ENCODE measurements around the gene CDCA4.
A peak's percentile ranks its signal among the peaks of the same experiment; 100 is the strongest.

Gene CDCA4

GRCh38 chr14:104989236-104989950 lies 31.5 kb downstream of the CDCA4 start:
- DNase-seq (ENCODE audit: low read depth) = no peak

- DNase-seq (ENCODE audit: low read depth) = no peak
Observed at GRCh38 chr14:104986487-104987164, 34.3 kb downstream of the CDCA4 start.

- DNase-seq (ENCODE audit: low read depth) = peak; percentile 83
Observed at GRCh38 chr14:104985675-104986486, 35.0 kb downstream of the CDCA4 start, which contains the start of gene CLBA1. CLBA1 (plus strand) TSS chr14:104985788; CDS start chr14:104986432, 644 bp downstream.

DNA sequence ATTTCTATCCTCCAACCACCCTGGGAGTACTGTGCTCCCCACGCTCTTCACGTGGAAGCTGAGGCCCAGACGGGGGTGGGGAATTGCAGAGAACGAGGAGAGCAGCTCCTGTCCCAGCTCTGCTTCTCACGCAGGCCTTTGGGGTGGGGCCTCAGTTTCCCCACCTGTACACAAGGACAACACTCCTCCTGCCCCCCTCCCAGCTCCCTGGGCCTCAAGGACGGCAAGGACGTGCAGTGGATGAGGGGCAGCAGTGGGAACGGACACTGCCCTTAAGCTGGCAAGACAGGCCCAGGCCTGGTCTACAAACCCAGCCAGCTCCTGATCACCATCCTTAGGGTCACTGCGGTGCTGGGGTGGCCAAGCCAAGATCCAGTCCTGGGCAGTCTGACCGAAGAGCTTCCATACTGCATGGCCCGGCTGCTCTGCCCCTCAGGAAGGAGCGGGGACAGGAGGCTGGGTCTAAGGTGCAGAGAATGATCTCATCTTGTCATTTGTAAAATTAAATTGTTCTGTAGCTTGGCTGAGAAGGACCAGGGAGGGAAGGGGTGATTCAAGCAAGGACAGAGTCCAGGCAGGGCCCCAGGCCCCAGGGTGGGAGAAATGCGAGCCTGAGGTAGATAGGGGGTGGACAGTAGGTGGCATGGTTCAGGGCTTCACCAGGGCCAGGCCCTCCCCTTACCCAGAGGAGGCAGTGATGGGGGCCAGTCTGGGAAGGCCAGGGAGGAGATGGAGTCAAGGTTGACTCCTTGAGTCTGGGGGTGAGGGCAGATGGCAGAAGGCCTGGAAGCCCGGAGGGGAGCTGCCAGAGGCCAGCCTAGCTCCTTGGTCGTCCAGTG lies 36.6 kb downstream of the CDCA4 start:
- no peak for DNase-seq (ENCODE audit: low read depth)

DNA sequence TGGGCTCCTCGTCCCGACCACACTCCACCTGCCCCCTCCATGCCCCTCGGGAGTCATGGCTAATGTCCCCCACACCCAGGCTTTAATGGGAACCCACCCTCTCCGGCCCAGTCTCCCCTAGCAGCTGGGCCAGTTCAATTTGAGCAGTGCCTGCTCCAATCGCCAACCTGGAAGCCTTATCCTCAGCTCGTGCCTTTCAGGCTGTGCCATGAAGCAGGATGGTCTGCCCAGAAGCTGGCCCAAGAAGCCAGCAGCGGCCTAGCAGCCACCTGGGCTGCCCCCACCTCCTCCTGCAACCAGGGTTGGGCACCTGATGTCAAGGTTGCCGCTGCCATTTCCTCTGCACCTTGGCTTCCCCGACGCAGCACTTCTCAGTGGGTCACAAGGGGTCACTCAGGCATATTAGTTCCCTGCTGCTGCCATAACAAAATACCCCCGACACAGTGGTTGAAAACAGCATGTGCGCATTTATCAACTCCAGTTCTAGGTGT lies 37.6 kb downstream of the CDCA4 start:
- no peak for DNase-seq (ENCODE audit: low read depth)

- no peak for DNase-seq (ENCODE audit: low read depth)
Observed at GRCh38 chr14:104982548-104983230, 38.2 kb downstream of the CDCA4 start.

- DNase-seq (ENCODE audit: low read depth) = no peak
Observed at GRCh38 chr14:104981699-104982541, 39.0 kb downstream of the CDCA4 start.

GRCh38 chr14:104980611-104981531 lies 40.0 kb downstream of the CDCA4 start:
- no peak for DNase-seq (ENCODE audit: low read depth)

GRCh38 chr14:104979758-104980610 lies 40.9 kb downstream of the CDCA4 start:
- DNase-seq (ENCODE audit: low read depth) = no peak

DNA sequence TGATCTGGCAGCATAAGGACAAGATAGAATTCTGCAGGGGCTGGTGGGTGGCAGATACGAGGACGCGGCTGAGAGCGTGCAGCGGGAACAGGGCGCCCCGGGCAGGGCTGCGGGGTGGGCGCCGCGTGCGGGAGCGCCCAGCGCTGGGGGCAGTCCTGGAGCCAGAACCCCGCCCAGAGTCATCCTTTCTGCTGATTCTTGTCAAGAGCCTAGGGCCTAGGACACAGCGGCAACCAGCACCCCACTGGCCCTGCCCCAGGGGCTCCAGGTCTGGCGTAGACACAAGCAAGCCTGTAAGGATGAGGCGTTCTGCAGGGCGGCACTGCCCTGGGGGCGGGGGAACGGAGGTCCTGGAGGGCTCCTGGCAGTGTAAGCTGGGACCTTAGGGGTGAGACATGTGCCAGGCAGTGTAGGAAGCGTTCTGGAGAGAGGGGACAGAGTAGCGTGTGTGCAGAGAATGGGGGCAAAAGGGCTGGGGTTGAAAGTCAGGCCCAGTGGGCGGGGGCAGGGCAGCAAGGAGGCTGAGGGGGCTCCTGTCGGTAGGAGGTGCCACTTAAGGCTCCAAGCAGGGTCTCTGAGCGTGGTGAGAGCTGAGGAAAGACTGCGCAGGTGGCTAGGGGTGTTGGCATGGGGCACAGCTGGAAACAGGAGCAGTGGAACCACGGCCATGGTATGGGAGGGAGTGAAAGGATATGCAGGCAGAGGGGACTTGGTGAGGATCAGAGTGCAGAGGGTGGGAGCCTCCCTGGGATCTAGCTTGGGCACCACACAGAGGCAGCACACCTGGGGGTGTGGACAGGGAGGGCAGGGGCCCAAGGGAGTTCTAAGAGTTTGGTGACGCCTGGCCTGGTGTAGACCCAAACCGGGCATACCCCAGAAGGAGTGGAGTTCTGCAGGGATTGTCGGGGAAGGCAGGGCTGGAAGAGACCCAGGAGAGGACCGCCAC lies 41.9 kb downstream of the CDCA4 start:
- no peak for DNase-seq (ENCODE audit: low read depth)

- DNase-seq (ENCODE audit: low read depth) = no peak
Observed at GRCh38 chr14:104977681-104978653, 42.9 kb downstream of the CDCA4 start, which contains the start of gene AHNAK2. AHNAK2 (minus strand) TSS chr14:104978374; CDS start chr14:104978237, 137 bp downstream.

DNA sequence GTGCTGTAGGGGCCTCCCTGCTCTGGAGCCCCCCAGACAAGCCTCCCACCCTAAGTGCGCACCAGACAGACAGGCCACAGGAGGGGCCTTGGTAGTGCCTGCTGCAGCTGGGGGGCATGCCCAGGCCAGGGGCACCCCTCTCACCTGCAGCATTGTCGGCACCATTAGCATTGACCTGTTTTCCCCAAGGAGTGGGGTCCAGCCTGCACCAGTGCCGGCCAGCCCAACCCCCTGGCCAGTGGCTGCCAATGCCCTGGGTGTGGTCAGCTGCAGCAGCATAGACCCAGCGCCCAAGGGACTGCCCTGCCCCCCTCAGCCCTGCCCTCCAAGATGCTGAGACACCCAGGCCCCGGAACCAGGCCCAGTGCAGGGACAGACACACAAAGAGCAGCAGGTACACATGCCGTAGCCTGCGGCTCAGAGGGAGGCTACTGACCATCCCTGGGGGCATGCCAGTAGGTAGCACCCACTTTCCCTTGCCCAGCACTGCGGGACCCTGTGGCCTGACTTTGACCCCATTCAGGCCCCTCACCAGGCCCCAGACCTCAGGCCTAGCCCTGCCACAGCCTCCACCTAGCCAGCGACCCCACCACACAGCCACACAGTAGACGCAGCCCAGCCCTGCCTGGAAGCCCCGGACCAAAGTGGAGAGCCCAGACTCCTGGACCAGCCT lies 43.7 kb downstream of the CDCA4 start:
- no peak for DNase-seq (ENCODE audit: low read depth)

GRCh38 chr14:104976198-104977007 lies 44.5 kb downstream of the CDCA4 start:
- no peak for DNase-seq (ENCODE audit: low read depth)

All from stromal cell of bone marrow (primary cell).